Mesodermal cell (in vitro differentiated cells): ENCODE data around the gene BEST2.

Experiments used
- H3K27ac ChIP-seq: 2 replicates; pipeline ENCODE4 v1.7.0; 2013; ENCODE audit warnings: mild to moderate bottlenecking, low read depth, low read length, moderate library complexity; ENCODE audit not compliant: severe bottlenecking
- H3K36me3 ChIP-seq: 2 replicates; pipeline ENCODE4 v1.7.1; 2013; ENCODE audit warnings: mild to moderate bottlenecking, low read length, moderate library complexity; ENCODE audit not compliant: control insufficient read depth, insufficient read depth
- H3K4me1 ChIP-seq: one replicate; pipeline ENCODE4 v1.7.1; 2013; ENCODE audit warnings: mild to moderate bottlenecking, low read length; ENCODE audit not compliant: insufficient read depth, control insufficient read depth, poor library complexity, severe bottlenecking
- H3K4me3 ChIP-seq: 2 replicates; pipeline ENCODE4 v1.7.0; 2013; ENCODE audit warnings: low read length, control low read depth, mild to moderate bottlenecking; ENCODE audit not compliant: insufficient read depth, poor library complexity, severe bottlenecking; ENCODE audit errors: extremely low read depth
- H3K9me3 ChIP-seq: 2 replicates; pipeline ENCODE4 v1.7.1; 2013; ENCODE audit warnings: mild to moderate bottlenecking, low read length, moderate library complexity; ENCODE audit not compliant: control insufficient read depth
- WGBS, 2 experiments: methylation state at CpG; one replicate each; pipeline ENCODE4 v1.1.5; 2013; ENCODE audit warnings: missing lambda C conversion rate in 2 of 2; ENCODE audit not compliant: insufficient coverage in 2 of 2; 5-methylcytosine and 5-hydroxymethylcytosine counted together

BEST2 gene

GRCh38 chr19:12788042-12788681, 36.6 kb downstream of the BEST2 start:
- no peaks in the 10 kb centered on the region for H3K36me3 ChIP-seq
- H3K4me1 ChIP-seq, result peaks cover 52% of the 10 kb centered on the region
- no peak overlapping the region for H3K4me3 ChIP-seq
- peak overlapping the region; percentile 84 for H3K27ac ChIP-seq
- no peaks in the 10 kb centered on the region for H3K9me3 ChIP-seq
- WGBS, 2 experiments, result 72 to 90% methylated on average over 3 to 4 of the region's 4 CpGs

GRCh38 chr19:12788682-12789097, 37.1 kb downstream of the BEST2 start:
- Histone ChIP-seq H3K4me3 (peak overlapping the region; percentile 78), H3K36me3 (no peaks in the 10 kb centered on the region), H3K27ac (peak overlapping the region; percentile 84), H3K9me3 (no peaks in the 10 kb centered on the region), H3K4me1 (peaks cover 46% of the 10 kb centered on the region)
- WGBS, 2 experiments, result 10 to 17% methylated on average over 4 to 10 of the region's 12 CpGs

- H3K27ac ChIP-seq, result peak overlapping the region; percentile 84
- peak overlapping the region; percentile 78 for H3K4me3 ChIP-seq
- H3K9me3 ChIP-seq, result no peaks in the 10 kb centered on the region
- no peaks in the 10 kb centered on the region for H3K36me3 ChIP-seq
- H3K4me1 ChIP-seq, result peaks cover 40% of the 10 kb centered on the region
- WGBS, 2 experiments, result 4 to 8% methylated on average over 21 to 29 of the region's 46 CpGs
Measured at GRCh38 chr19:12789098-12789903, 37.7 kb downstream of the BEST2 start.

- Histone ChIP-seq H3K36me3 (no peaks in the 10 kb centered on the region), H3K27ac (peak overlapping the region; percentile 84), H3K4me3 (peak overlapping the region; percentile 78), H3K9me3 (no peaks in the 10 kb centered on the region), H3K4me1 (peaks cover 35% of the 10 kb centered on the region)
- 1% methylated on average over 46 to 49 of the region's 56 CpGs for WGBS, 2 experiments
Measured at GRCh38 chr19:12789904-12790619, 38.5 kb downstream of the BEST2 start.

- H3K36me3 ChIP-seq, result no peaks in the 10 kb centered on the region
- WGBS, 2 experiments, result 6 to 9% methylated on average over 16 to 20 of the region's 22 CpGs
- peak overlapping the region; percentile 78 for H3K4me3 ChIP-seq
- no peaks in the 10 kb centered on the region for H3K9me3 ChIP-seq
- peaks cover 30% of the 10 kb centered on the region for H3K4me1 ChIP-seq
- H3K27ac ChIP-seq, result peak overlapping the region; percentile 84
Measured at GRCh38 chr19:12790628-12791344, 39.2 kb downstream of the BEST2 start.

- H3K4me3 ChIP-seq, result peak within 1 kb of the TSS; percentile 78
- H3K36me3 ChIP-seq, result no peaks in the 10 kb centered on the region
- peak within 1 kb of the TSS; percentile 84 for H3K27ac ChIP-seq
- no peaks in the 10 kb centered on the region for H3K9me3 ChIP-seq
- peaks cover 29% of the 10 kb centered on the region for H3K4me1 ChIP-seq
- WGBS, 2 experiments, result 0% methylated on average over 44 to 69 of the region's 73 CpGs
Measured at GRCh38 chr19:12791345-12792050, 39.9 kb downstream of the BEST2 start, which contains the start of gene JUNB. JUNB (plus strand) TSS chr19:12791486; CDS start chr19:12791772, 286 bp downstream.

GRCh38 chr19:12792051-12792852, 40.7 kb downstream of the BEST2 start:
- H3K36me3 ChIP-seq, result no peaks in the 10 kb centered on the region
- peaks cover 25% of the 10 kb centered on the region for H3K4me1 ChIP-seq
- H3K27ac ChIP-seq, result peak overlapping the region; percentile 84
- peak overlapping the region; percentile 78 for H3K4me3 ChIP-seq
- WGBS, 2 experiments, result 0 to 1% methylated on average over 69 to 79 of the region's 84 CpGs
- no peaks in the 10 kb centered on the region for H3K9me3 ChIP-seq

- peak overlapping the region; percentile 78 for H3K4me3 ChIP-seq
- 0 to 5% methylated on average over 5 to 16 of the region's 22 CpGs for WGBS, 2 experiments
- H3K36me3 ChIP-seq, result peaks cover 4% of the 10 kb centered on the region
- no peaks in the 10 kb centered on the region for H3K9me3 ChIP-seq
- peaks cover 25% of the 10 kb centered on the region for H3K4me1 ChIP-seq
- peak overlapping the region; percentile 84 for H3K27ac ChIP-seq
Measured at GRCh38 chr19:12792853-12793289, 41.3 kb downstream of the BEST2 start.
